ENCODE measurements around the gene AURKB. TPM values are rescaled to one million over a fixed set of nuclear protein-coding genes. Genes with fewer than 3 reads are reported as not detected.

Gene AURKB
- total and polyA plus RNA-seq, 2 of the 13 experiments (the other 11 are each of a cell fraction or from before 2014, with no cell fraction given): 29.5 to 75.3 TPM

DNA sequence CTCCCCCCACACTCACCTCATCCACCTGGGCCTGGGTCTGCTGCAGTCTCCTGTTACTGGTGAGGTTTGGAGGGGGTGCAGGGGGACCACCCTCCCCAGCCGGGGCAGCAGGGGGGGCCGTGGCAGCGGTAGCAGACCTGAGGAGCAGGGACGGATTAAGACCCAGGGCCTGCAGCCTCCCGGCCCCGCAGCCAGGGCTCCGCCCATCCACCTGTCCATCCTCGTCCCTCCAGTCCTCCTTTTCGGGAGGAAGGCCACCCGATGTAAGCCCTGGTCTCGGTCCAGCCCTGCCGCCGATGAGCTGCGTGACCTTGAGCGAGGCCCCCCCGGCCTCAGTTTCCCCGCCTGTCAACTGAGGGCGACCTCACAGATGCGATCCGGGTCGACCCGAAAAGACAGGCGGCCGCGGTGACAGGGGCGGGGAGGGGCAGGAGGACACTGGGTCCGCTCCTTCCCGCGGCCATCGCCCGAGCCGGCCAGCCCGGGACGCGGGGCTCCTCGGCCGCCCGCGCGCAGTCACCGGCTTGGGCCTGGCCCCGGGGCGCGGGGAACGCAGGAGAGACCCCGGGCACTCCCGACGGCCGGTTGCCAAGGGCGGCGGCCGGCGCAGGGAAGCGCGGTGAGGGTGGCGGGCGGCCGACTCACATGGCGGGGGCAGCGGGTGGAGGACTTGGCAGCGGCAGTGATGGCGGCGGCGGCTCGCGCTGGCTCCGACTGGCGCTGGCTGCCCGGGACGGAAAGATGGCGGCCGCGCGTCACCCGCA is 48.0 kb downstream of the AURKB start, which contains the start of gene VAMP2 (continued):
- no peak for TF ChIP-seq ZSCAN29 (CRISPR knock-in tag; conservative IDR thresholded peaks at IDR 0.05)
- TF ChIP-seq, protein P1, sequence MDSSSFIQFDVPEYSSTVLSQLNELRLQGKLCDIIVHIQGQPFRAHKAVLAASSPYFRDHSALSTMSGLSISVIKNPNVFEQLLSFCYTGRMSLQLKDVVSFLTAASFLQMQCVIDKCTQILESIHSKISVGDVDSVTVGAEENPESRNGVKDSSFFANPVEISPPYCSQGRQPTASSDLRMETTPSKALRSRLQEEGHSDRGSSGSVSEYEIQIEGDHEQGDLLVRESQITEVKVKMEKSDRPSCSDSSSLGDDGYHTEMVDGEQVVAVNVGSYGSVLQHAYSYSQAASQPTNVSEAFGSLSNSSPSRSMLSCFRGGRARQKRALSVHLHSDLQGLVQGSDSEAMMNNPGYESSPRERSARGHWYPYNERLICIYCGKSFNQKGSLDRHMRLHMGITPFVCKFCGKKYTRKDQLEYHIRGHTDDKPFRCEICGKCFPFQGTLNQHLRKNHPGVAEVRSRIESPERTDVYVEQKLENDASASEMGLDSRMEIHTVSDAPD (CRISPR knock-in tag; IDR thresholded peaks at IDR 0.05): no peak
- TF ChIP-seq, protein P2, sequence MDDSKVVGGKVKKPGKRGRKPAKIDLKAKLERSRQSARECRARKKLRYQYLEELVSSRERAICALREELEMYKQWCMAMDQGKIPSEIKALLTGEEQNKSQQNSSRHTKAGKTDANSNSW (CRISPR knock-in tag; IDR thresholded peaks at IDR 0.05; ENCODE audit: borderline replicate concordance): no peak
- peak; percentile 73 for TF ChIP-seq PHF8 (CRISPR knock-in tag; IDR thresholded peaks at IDR 0.05)
- TF ChIP-seq SIN3B (IDR thresholded peaks at IDR 0.05; ENCODE audit: low read length): no peak
- TF ChIP-seq, protein P3, sequence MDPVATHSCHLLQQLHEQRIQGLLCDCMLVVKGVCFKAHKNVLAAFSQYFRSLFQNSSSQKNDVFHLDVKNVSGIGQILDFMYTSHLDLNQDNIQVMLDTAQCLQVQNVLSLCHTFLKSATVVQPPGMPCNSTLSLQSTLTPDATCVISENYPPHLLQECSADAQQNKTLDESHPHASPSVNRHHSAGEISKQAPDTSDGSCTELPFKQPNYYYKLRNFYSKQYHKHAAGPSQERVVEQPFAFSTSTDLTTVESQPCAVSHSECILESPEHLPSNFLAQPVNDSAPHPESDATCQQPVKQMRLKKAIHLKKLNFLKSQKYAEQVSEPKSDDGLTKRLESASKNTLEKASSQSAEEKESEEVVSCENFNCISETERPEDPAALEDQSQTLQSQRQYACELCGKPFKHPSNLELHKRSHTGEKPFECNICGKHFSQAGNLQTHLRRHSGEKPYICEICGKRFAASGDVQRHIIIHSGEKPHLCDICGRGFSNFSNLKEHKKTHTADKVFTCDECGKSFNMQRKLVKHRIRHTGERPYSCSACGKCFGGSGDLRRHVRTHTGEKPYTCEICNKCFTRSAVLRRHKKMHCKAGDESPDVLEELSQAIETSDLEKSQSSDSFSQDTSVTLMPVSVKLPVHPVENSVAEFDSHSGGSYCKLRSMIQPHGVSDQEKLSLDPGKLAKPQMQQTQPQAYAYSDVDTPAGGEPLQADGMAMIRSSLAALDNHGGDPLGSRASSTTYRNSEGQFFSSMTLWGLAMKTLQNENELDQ (CRISPR knock-in tag; IDR thresholded peaks at IDR 0.05; ENCODE audit: borderline replicate concordance): no peak
- TF ChIP-seq, protein P4, sequence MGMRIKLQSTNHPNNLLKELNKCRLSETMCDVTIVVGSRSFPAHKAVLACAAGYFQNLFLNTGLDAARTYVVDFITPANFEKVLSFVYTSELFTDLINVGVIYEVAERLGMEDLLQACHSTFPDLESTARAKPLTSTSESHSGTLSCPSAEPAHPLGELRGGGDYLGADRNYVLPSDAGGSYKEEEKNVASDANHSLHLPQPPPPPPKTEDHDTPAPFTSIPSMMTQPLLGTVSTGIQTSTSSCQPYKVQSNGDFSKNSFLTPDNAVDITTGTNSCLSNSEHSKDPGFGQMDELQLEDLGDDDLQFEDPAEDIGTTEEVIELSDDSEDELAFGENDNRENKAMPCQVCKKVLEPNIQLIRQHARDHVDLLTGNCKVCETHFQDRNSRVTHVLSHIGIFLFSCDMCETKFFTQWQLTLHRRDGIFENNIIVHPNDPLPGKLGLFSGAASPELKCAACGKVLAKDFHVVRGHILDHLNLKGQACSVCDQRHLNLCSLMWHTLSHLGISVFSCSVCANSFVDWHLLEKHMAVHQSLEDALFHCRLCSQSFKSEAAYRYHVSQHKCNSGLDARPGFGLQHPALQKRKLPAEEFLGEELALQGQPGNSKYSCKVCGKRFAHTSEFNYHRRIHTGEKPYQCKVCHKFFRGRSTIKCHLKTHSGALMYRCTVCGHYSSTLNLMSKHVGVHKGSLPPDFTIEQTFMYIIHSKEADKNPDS (CRISPR knock-in tag; IDR thresholded peaks at IDR 0.05): no peak
- TF ChIP-seq ZXDC (CRISPR knock-in tag; IDR thresholded peaks at IDR 0.05): 0 out of 2 replicates have a peak, but pooled peaks have one; percentile 63
- TF ChIP-seq EEA1 (CRISPR knock-in tag; IDR thresholded peaks at IDR 0.05; ENCODE audit: borderline replicate concordance): no peak
- peak; percentile 23; the same call in 1 of the 2 replicates for TF ChIP-seq ZGPAT (CRISPR knock-in tag; IDR thresholded peaks at IDR 0.05)
- no peak for TF ChIP-seq PHF21A (CRISPR knock-in tag; IDR thresholded peaks at IDR 0.05)
- TF ChIP-seq, protein P5, sequence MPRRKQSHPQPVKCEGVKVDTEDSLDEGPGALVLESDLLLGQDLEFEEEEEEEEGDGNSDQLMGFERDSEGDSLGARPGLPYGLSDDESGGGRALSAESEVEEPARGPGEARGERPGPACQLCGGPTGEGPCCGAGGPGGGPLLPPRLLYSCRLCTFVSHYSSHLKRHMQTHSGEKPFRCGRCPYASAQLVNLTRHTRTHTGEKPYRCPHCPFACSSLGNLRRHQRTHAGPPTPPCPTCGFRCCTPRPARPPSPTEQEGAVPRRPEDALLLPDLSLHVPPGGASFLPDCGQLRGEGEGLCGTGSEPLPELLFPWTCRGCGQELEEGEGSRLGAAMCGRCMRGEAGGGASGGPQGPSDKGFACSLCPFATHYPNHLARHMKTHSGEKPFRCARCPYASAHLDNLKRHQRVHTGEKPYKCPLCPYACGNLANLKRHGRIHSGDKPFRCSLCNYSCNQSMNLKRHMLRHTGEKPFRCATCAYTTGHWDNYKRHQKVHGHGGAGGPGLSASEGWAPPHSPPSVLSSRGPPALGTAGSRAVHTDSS (CRISPR knock-in tag; conservative IDR thresholded peaks at IDR 0.05): 0 out of 2 replicates have a peak, but pooled peaks have one; percentile 73
- no peak for TF ChIP-seq LCORL (IDR thresholded peaks at IDR 0.05)
- no peak for TF ChIP-seq LCORL (CRISPR knock-in tag; IDR thresholded peaks at IDR 0.05)
- TF ChIP-seq ZNF619 (CRISPR knock-in tag; IDR thresholded peaks at IDR 0.05): no peak
- TF ChIP-seq ZNF788 (CRISPR knock-in tag; IDR thresholded peaks at IDR 0.05; ENCODE audit: borderline replicate concordance): no peak
- TF ChIP-seq ZNF354B (CRISPR knock-in tag; IDR thresholded peaks at IDR 0.05): 0 out of 2 replicates have a peak, but pooled peaks have one; percentile 46

Data from HepG2 (cell line).